Osteocyte (in vitro differentiated cells): Measurements from ENCODE around the gene KRT14. TPM values are rescaled to one million over a fixed set of nuclear protein-coding genes. Genes with fewer than 3 reads are reported as not detected.
A peak's percentile ranks its signal among the peaks of the same experiment; 100 is the strongest.
"Not testable (repeated sequence)": the region's sequence is repeated elsewhere in the genome, so short reads cannot be mapped to it uniquely, and the experiment has no call there.

Source experiments
- DNase-seq: peaks from one replicate; pipeline ENCODE4 v3.0.0; 2021; ENCODE audit warnings: mixed read lengths; ENCODE audit not compliant: unreplicated experiment; ENCODE audit errors: extremely low spot score
- H3K27ac Mint-ChIP-seq: one replicate; pipeline ENCODE4 v1.8.0; 2021; ENCODE audit warnings: mild to moderate bottlenecking, mixed read lengths; ENCODE audit not compliant: unreplicated experiment
- H3K27me3 Mint-ChIP-seq: one replicate; pipeline ENCODE4 v1.8.0; 2021; ENCODE audit warnings: mixed read lengths; ENCODE audit not compliant: unreplicated experiment
- H3K36me3 Mint-ChIP-seq: one replicate; pipeline ENCODE4 v1.8.0; 2021; ENCODE audit warnings: mixed read lengths; ENCODE audit not compliant: unreplicated experiment
- H3K4me1 Mint-ChIP-seq: one replicate; pipeline ENCODE4 v1.8.0; 2021; ENCODE audit warnings: mixed read lengths; ENCODE audit not compliant: unreplicated experiment
- H3K4me3 Mint-ChIP-seq: one replicate; pipeline ENCODE4 v1.8.0; 2021; ENCODE audit warnings: mild to moderate bottlenecking, moderate library complexity, mixed read lengths; ENCODE audit not compliant: unreplicated experiment
- H3K9me3 Mint-ChIP-seq: one replicate; pipeline ENCODE4 v1.8.0; 2021; ENCODE audit warnings: mixed read lengths; ENCODE audit not compliant: unreplicated experiment
- CTCF ChIP-seq: fragments of 200-600 bp; sonication (generic); IDR thresholded peaks from 2 replicates; pipeline ENCODE4 v1.5.0; 2021; ENCODE audit warnings: antibody characterized with exemption, mild to moderate bottlenecking, moderate library complexity
- total RNA-seq: library from RNA; stranded (reverse); gene quantifications from 2 replicates; pipeline ENCODE4 v1.2.1, GENCODE V29; 2021

Gene KRT14
- total RNA-seq, 1 donor from 2014 or later = not detected

GRCh38 chr17:41620583-41621434, 34.1 kb upstream of the KRT14 start:
- Mint-ChIP-seq H3K4me1 (peaks cover 56% of the 10 kb centered on the region), H3K9me3 (no peaks in the 10 kb centered on the region), H3K4me3 (no peak overlapping the region), H3K27me3 (no peaks in the 10 kb centered on the region), H3K27ac (peak overlapping the region; percentile 76), H3K36me3 (no peaks in the 10 kb centered on the region)
- no peak for DNase-seq
- TF ChIP-seq CTCF = no peak

GRCh38 chr17:41619927-41620582, 33.4 kb upstream of the KRT14 start:
- H3K4me3 Mint-ChIP-seq = not testable (repeated sequence)

GRCh38 chr17:41619036-41619926, 32.6 kb upstream of the KRT14 start:
- no peak for TF ChIP-seq CTCF
- H3K4me1 Mint-ChIP-seq = peaks cover 43% of the 10 kb centered on the region

More at GRCh38 chr17:41619927-41620582, 33.4 kb upstream of the KRT14 start:
- H3K27ac Mint-ChIP-seq, DNase-seq, H3K27me3 Mint-ChIP-seq, H3K36me3 Mint-ChIP-seq, H3K9me3 Mint-ChIP-seq: not testable (repeated sequence)
- H3K4me1 Mint-ChIP-seq = peaks cover 50% of the 10 kb centered on the region

GRCh38 chr17:41618341-41619035, 31.8 kb upstream of the KRT14 start:
- H3K36me3 Mint-ChIP-seq = no peaks in the 10 kb centered on the region
- H3K27me3 Mint-ChIP-seq = peaks cover 2% of the 10 kb centered on the region
- no peaks in the 10 kb centered on the region for H3K9me3 Mint-ChIP-seq
- no peak overlapping the region for H3K27ac Mint-ChIP-seq
- no peak for TF ChIP-seq CTCF
- DNase-seq = no peak
- no peak overlapping the region for H3K4me3 Mint-ChIP-seq
- H3K4me1 Mint-ChIP-seq = peaks cover 38% of the 10 kb centered on the region

More at GRCh38 chr17:41619036-41619926, 32.6 kb upstream of the KRT14 start:
- H3K4me3 Mint-ChIP-seq = no peak overlapping the region
- H3K36me3 Mint-ChIP-seq = no peaks in the 10 kb centered on the region
- no peak for DNase-seq
- peaks cover 2% of the 10 kb centered on the region for H3K27me3 Mint-ChIP-seq
- H3K27ac Mint-ChIP-seq = no peak overlapping the region
- no peaks in the 10 kb centered on the region for H3K9me3 Mint-ChIP-seq

- no peak for TF ChIP-seq CTCF
- DNase-seq = no peak
- Mint-ChIP-seq H3K27me3 (peaks cover 2% of the 10 kb centered on the region), H3K27ac (no peak overlapping the region), H3K4me1 (peaks cover 36% of the 10 kb centered on the region), H3K4me3 (no peak overlapping the region), H3K36me3 (no peaks in the 10 kb centered on the region), H3K9me3 (no peaks in the 10 kb centered on the region)
Measured at GRCh38 chr17:41617698-41618097, 31.0 kb upstream of the KRT14 start.
